Measurements from ENCODE around the gene PCNX2. TPM values are rescaled to one million over a fixed set of nuclear protein-coding genes. Genes with fewer than 3 reads are reported as not detected.

The PCNX2 gene, protein sequence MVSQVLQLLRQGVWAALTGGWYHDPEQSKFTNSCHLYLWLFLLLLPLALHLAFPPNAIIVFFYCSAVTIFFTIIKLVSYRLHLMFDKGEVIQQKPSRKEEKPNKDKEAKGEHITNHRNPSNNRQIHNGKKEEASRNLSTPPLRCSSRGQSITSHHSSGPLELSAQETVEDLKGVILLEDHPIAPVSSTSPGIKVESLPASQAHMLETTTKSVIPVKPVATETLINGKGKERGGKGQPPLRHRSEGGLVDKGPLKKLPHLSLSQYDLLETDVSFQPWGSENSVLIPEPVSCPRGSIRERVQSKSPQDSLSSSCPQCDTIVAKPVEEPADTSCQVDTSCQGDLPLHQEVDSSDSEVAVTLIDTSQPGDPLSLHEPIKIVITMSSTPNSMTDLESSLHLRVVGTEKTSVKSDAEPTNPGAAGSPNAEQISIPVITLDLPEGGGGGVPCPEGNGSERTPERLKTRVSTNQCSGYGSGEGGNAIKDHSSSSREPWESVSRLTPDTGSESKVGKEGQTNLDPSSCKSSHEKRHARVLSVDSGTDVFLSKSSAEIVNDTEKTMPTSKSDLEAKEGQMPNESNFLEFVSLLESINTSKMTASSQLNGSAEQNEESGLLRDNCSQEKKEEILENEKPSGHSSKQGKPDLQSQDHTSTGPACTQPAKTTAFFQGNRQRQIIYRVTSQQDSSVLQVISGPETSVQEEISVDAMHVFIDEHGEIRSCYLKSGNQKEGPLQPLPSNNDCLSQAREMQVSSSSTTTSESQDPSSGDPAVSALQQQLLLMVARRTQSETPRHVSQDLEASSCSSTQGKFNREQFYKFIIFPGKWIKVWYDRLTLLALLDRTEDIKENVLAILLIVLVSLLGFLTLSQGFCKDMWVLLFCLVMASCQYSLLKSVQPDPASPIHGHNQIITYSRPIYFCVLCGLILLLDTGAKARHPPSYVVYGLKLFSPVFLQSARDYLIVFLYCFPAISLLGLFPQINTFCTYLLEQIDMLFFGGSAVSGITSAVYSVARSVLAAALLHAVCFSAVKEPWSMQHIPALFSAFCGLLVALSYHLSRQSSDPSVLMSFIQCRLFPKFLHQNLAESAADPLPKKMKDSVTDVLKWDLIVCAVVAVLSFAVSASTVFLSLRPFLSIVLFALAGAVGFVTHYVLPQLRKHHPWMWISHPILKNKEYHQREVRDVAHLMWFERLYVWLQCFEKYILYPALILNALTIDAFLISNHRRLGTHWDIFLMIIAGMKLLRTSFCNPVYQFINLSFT (N-terminal part only)
- total RNA-seq = 3.5 and 4.9 TPM in 2 replicates

DNA sequence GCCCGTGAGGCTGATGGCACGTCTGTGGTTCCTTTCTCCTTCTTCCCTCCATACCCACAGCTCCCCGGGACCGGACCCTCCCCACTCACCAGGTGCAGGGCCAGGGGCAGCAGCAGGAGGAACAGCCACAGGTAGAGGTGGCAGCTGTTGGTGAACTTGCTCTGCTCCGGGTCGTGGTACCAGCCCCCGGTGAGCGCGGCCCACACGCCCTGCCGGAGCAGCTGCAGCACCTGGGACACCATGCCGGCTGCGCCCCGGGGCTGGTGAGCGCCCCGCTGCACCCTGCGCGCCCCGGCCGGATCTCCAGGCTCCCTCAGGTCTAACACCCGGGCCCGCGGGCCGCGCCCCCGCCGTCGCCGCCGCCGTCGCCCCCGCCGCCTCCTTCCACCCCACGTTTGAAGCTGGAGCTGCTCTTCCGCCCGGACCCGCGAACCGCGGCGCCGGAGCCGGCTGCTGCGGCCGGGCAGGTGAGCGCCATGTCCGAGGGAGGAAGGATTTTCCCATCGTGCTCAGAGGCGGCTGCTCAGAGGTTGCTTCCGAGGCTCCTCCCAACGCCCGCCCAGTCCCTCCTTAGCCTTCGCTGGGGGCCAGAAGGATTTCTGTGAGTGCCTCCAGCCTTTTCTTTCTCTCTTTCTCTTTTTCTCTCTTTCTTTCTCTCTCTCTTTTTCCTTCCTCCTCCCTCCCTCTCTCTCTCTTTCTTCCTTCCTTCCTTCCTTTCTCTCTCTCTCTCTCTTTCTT lies at the start of gene PCNX2:
Gene PCNX2, minus strand, starts transcription at position 489 of the 738 bp plus-strand sequence. Its CDS starts 247 bp downstream, at position 242.
- DNase-seq (ENCODE audit: low read depth, low spot score) = no peak

- no peak for DNase-seq (ENCODE audit: low read depth, low spot score)
These were observed 47.7 kb upstream of the PCNX2 start for GRCh38 chr1:233343262-233343661.

- no peak for DNase-seq (ENCODE audit: low read depth, low spot score)
These were observed 46.6 kb upstream of the PCNX2 start for GRCh38 chr1:233342086-233342485.

DNA sequence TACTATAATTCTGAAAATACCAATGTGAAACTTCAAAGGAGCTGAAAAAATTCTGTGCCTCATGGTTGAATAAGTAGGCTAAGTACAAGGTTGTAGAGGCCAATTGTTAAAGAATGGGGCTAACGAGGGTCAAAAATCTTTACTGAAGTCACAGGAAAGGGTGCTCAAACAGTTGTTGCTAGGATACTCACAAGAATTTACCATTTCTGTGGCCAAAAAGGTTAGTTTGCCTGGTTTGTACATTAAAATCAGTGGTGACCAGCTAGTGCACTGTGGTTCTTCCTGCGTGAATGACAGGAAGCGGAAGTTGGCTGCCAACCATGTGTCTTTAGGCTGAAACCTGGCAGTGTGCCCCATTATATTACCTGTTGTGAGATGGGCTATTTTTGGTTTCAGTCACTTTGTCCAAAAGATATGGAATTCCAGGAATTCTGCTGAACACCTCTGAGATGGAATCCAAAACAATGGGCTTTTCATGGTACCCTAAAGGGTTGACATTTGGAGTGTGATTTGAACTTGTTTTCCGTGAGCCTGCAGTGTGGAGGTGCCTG lies 45.5 kb upstream of the PCNX2 start:
- DNase-seq (ENCODE audit: low read depth, low spot score) = no peak

GRCh38 chr1:233340031-233340555 lies 44.6 kb upstream of the PCNX2 start:
- DNase-seq (ENCODE audit: low read depth, low spot score) = no peak

DNA sequence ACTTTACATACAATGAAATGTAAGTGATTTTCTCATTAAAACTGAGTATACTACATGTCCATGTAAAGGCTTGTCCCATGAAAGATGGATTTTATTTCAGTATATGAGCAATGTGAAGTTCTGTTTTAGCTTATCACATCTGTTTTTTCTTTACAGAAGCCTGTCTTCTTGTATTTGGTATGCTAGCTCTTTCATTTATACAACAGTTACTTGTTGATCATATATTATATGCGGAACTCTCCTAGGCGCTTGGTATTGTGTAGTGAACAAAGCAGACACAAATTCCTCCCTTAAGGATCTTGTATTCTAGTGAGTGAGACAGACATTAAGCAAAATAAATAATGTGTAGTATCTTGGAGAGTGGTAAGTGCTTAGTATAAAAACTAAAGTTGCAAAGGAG lies 42.6 kb upstream of the PCNX2 start:
- no peak for DNase-seq (ENCODE audit: low read depth, low spot score)

DNA sequence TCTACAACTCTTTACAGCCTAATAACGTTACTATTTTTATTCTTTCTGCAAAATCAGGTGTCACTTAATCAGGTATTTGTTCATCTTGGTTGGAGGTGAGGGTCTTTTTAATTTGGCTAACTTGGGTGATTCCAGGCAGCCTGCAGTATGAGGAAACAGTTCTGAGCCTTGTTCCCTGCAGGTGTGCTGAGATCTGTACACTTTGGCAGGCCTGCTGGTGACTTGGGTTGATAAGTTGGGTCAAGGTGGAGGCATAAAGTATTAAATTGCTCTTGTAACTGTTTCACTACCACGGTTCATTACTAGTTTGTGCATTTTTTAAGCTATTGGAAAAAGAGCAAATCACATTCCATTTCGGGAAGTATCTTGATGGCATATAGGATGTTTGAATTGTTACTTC lies 42.0 kb upstream of the PCNX2 start:
- DNase-seq (ENCODE audit: low read depth, low spot score) = no peak

DNA sequence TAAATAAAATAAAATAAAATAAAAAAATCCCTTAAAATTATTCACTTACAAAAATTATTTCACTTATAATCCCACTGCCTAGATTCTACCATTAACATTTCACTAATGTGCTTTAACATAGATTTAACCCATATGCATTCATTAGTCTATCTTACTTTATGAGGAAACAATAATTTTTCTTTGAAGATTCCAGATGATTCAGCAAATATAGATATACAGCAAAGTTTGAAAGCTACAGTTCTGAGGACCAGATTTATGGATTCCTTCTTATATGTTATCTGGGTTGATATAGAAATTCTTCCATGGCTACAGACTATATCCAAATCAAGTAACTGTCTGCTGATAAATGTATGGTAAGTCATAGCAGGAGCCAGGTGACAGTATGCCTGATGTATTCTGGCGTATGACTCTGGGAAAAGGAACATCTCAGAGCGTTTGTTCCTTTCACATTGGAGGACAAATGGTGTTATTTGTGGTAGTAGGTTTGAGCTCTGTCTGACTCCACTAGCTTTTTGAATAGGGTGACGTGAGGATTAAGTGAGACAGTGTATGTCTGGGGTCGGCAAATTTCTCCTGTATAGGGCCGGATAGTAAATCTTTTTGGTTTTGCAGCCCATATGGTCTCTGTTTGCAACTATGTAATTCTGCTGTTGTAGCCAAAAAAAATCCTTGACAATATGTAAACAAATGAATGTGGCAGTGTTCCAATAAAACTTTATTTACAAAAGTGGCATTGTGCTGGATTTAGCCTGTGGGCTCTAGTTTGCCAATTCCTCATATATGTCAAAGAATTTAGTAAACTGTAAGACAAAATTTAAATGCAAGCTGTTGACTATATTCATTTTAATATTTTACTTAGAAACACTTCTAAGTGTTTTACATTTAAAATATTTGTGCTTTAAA lies 41.3 kb upstream of the PCNX2 start:
- DNase-seq (ENCODE audit: low read depth, low spot score) = no peak

DNA sequence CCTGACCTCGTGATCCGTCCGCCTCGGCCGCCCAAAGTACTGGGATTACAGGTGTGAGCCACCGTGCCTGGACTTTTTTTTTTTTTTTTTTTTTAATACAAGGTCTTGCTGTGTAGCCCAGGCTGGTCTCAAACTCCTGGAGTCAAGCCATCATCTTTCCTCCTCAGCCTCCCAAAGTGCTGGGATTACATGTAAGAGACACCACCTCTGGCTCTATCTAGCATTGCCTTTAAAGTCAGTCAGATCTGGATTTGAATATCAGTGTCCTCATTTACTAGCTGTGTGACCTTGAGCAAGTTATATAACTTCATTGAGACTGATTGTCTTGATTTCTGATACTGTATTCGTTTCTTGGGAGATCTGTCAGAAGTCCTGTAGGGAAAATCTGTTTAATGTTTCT lies 38.6 kb upstream of the PCNX2 start:
- no peak for DNase-seq (ENCODE audit: low read depth, low spot score)

DNA sequence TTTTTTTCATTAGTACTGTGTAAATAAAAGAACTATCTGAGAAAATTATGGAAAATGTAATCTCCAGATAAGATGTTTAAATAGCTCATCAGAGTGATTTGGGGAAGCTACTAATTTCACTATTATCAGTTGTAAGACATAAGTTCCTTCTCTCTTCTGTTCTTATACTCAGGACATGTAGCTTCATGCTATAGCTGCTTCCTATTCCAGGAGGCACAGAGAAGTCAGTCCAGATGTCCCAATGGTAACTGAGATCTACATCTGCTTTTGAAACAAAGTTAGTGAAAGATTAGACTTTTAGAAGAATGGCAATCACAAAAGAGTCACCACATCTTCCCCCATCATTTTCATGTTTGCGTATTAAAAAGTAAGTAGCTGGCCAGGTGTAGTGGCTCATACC lies 37.6 kb upstream of the PCNX2 start:
- DNase-seq (ENCODE audit: low read depth, low spot score) = no peak

DNA sequence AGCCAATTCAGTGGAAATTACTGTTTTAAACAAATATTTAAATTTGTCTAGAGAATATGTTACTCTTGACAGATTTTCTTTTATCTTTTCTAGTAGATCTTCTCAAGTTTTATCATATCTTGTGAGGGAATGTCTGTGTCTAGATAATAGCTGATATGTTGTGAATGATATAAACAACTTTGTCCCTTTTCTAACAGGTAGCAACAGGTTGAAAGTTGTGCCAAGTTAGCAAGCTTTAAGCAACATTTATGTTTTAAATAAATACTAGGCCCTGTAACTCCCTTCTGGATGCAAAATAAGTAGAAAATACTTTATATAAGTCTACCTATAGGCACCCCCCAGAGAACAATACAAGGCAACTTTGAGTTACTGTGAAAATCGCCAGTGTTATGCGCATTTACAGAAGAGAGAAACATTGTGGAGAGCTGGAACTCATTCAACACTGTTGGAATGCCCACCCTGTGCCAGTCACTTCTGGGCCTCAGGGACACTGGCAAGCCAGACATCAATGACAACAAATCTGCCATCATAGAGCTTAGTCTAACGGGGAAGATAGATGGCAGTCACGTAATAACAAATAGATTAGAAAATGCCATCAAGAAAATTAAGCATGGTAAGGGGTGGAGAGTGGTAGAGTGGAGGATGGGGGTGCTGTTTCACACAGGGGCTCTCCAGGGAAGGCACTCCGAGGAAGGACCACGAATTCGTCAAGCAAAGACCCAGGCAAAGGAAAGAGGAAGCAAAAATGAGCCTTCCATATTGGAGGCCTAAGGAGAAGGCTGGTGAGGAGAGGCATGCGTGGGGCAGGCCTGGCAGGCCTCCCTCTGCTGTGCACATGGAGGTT lies 36.4 kb upstream of the PCNX2 start:
- no peak for DNase-seq (ENCODE audit: low read depth, low spot score)

DNA sequence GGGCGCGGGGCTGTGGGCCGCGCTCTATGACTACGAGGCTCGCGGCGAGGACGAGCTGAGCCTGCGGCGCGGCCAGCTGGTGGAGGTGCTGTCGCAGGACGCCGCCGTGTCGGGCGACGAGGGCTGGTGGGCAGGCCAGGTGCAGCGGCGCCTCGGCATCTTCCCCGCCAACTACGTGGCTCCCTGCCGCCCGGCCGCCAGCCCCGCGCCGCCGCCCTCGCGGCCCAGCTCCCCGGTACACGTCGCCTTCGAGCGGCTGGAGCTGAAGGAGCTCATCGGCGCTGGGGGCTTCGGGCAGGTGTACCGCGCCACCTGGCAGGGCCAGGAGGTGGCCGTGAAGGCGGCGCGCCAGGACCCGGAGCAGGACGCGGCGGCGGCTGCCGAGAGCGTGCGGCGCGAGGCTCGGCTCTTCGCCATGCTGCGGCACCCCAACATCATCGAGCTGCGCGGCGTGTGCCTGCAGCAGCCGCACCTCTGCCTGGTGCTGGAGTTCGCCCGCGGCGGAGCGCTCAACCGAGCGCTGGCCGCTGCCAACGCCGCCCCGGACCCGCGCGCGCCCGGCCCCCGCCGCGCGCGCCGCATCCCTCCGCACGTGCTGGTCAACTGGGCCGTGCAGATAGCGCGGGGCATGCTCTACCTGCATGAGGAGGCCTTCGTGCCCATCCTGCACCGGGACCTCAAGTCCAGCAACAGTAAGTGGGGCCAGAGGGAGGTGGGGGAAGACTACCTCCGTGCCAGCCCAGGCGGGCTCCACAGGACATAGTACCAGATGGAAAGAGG lies 32.8 kb upstream of the PCNX2 start:
- DNase-seq (ENCODE audit: low read depth, low spot score) = no peak

DNA sequence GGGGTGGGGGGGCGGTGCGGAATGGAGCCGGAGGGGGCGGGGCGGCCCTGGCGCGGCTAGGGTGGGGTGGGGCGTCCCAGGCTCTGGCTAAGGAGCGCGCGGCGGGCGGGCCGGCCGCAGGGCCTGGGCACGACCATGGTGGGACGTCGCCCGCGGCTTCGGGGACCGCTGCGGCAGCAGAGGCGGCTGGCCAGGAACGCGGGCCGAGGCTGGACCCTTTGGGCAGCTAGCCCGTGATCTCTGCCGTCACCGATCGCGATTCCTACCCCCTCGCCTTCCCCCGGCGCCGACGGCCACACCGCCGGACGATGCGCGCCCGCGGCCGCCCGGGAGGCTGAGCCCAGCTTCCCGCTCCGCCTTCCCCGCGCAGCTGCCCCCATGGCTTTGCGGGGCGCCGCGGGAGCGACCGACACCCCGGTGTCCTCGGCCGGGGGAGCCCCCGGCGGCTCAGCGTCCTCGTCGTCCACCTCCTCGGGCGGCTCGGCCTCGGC lies 32.2 kb upstream of the PCNX2 start, which contains the start of gene MAP3K21:
Gene MAP3K21, plus strand, starts transcription at position 74 of the 491 bp plus-strand sequence. Its CDS starts 305 bp downstream, at position 379.
- DNase-seq (ENCODE audit: low read depth, low spot score) = no peak

DNA sequence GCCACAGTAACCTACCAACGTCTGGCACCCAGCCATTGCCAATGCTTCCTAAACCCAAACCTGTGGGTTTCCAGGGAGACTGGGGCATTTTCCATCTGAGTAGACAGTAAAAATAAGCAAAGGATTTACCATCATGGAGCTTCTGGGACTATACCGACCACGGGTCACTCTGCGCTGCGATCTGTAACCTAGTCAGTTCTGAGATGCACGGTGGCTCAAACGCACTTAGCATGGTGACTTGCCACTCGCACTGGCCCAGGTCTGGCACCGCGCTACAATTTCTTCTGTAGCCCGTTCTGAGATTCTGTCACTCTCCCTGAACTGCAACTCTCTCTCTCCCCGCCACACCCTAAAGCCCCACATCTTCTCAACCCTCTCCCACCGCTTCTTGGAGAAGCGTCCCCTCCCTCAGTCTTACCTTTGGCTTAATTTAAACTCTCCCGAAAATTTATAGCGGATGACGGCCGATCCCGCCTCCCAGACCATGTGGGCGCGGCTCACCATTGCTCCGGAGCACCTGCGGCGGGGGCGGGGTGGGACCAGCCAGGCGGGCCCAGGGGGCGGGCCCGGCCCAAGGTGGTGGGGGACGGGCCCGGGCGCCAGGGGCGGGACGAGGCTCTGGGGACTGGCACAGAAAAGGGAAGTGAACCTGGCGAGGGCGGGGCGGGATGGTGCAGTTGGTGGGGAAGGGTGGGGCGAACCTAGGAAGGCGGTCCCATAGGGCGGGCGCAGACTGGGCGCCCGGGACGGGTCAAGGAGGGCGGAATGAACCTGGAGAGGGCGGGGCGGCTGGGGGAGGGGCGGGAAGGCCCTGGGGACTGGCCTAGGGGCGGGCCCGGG lies 31.5 kb upstream of the PCNX2 start:
- DNase-seq (ENCODE audit: low read depth, low spot score) = no peak

DNA sequence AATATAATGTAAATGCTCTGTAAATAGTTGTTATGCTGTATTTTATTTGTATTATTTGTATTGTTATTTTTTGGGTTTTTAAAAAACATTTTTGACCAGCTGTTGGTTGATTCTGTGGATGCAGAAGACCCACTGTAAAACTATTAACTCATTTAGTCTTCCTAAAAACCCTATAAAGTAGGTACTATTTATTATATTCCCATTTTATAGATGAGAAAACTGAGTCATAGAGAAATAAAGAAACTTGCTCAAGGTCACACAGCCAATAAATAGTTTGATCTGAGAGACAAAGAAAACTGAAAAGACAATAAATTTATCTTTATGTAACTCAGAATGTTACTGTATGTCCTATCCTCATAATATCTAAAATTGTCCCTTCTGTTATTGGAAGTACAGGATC lies 30.8 kb upstream of the PCNX2 start:
- DNase-seq (ENCODE audit: low read depth, low spot score) = no peak

DNA sequence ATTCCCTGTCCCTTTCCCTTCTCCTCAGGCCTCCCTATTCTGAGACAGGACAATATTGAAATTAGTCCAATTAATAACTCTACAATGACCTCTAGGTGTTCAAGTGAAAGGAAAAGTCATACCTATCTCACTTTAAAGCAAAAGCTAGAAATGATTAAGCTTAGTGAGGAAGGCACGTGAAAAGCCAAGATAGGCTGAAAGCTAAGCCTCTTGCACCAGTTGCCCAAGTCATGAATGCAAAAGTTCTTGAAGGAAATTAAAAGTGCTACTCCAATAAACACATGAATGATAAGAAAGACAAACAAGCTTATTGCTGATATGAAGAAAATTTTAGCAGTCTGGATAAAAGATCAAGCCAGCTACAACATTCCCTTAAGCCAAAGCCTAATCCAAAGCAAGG lies 28.2 kb upstream of the PCNX2 start:
- DNase-seq (ENCODE audit: low read depth, low spot score) = no peak
